KMS-11 (cell line): Measurements from ENCODE around the gene C1orf21.

Source experiments
- H2AFZ ChIP-seq: fragments of 200-600 bp; sonication (generic); 2 replicates; pipeline ENCODE4 v1.6.1; 2016; ENCODE audit warnings: antibody characterized with exemption, mixed run types, low read depth
- H3K27ac ChIP-seq: fragments of 200-600 bp; sonication (generic); 2 replicates; pipeline ENCODE4 v1.6.1; 2016; ENCODE audit warnings: mild to moderate bottlenecking, mixed run types
- H3K27me3 ChIP-seq: fragments of 200-600 bp; sonication (generic); 2 replicates; pipeline ENCODE4 v1.6.1; 2017; ENCODE audit warnings: mild to moderate bottlenecking, low read depth, mixed run types, moderate library complexity; ENCODE audit not compliant: insufficient read depth
- H3K36me3 ChIP-seq: fragments of 200-600 bp; sonication (generic); 2 replicates; pipeline ENCODE4 v1.6.1; 2017; ENCODE audit warnings: mild to moderate bottlenecking, mixed run types; ENCODE audit not compliant: insufficient read depth
- H3K4me1 ChIP-seq: fragments of 200-600 bp; sonication (generic); 2 replicates; pipeline ENCODE4 v1.6.1; 2016; ENCODE audit warnings: mild to moderate bottlenecking, low read depth, mixed run types; ENCODE audit not compliant: poor library complexity, severe bottlenecking
- H3K4me2 ChIP-seq: fragments of 200-600 bp; sonication (generic); 2 replicates; pipeline ENCODE4 v1.7.0; 2016; ENCODE audit warnings: mild to moderate bottlenecking, mixed run types
- H3K4me3 ChIP-seq: fragments of 200-600 bp; sonication (generic); IDR thresholded peaks from 2 replicates; pipeline ENCODE4 v1.6.1; 2017; ENCODE audit warnings: low read depth, low read length, mixed read lengths; ENCODE audit not compliant: insufficient read depth
- H3K79me2 ChIP-seq: fragments of 200-600 bp; sonication (generic); 2 replicates; pipeline ENCODE4 v1.6.1; 2016; ENCODE audit warnings: low read depth, mixed run types; ENCODE audit not compliant: insufficient read depth
- H3K9ac ChIP-seq: fragments of 200-600 bp; sonication (generic); 2 replicates; pipeline ENCODE4 v1.6.1; 2016; ENCODE audit warnings: mild to moderate bottlenecking, mixed run types
- H4K20me1 ChIP-seq: fragments of 200-600 bp; sonication (generic); 2 replicates; pipeline ENCODE4 v1.6.1; 2016; ENCODE audit warnings: mild to moderate bottlenecking, mixed run types; ENCODE audit not compliant: insufficient read depth
- CTCF ChIP-seq: fragments of 200-600 bp; sonication (generic); conservative IDR thresholded peaks from 2 replicates; pipeline ENCODE4 v1.6.1; 2017; ENCODE audit warnings: low read depth, mild to moderate bottlenecking, antibody characterized with exemption, low read length, moderate library complexity, mixed read lengths

The C1orf21 gene

GRCh38 chr1:184660462-184661191 lies 273.8 kb downstream of the C1orf21 start:
- peaks cover 16% of the 10 kb centered on the region for H3K4me1 ChIP-seq
- H2AFZ ChIP-seq: no peak overlapping the region

GRCh38 chr1:184661801-184662200 lies 275.0 kb downstream of the C1orf21 start:
- Histone ChIP-seq H3K27ac (no peak overlapping the region), H4K20me1 (no peaks in the 10 kb centered on the region), H3K36me3 (no peaks in the 10 kb centered on the region), H2AFZ (no peak overlapping the region), H3K4me2 (no peak overlapping the region), H3K79me2 (no peaks in the 10 kb centered on the region), H3K4me1 (peaks cover 26% of the 10 kb centered on the region), H3K27me3 (no peaks in the 10 kb centered on the region), H3K9ac (no peak overlapping the region), H3K4me3 (no peak overlapping the region)
- TF ChIP-seq CTCF: no peak

More at GRCh38 chr1:184660462-184661191, 273.8 kb downstream of the C1orf21 start:
- Histone ChIP-seq H3K79me2 (no peaks in the 10 kb centered on the region), H3K36me3 (no peaks in the 10 kb centered on the region), H3K9ac (no peak overlapping the region), H3K27me3 (no peaks in the 10 kb centered on the region), H4K20me1 (no peaks in the 10 kb centered on the region), H3K27ac (no peak overlapping the region), H3K4me2 (peak overlapping the region; percentile 23; the same call in 1 of the 2 replicates), H3K4me3 (no peak overlapping the region)
- TF ChIP-seq CTCF: no peak

- peaks cover 25% of the 10 kb centered on the region for H3K4me1 ChIP-seq
- no peaks in the 10 kb centered on the region for H3K79me2 ChIP-seq
- no peak for TF ChIP-seq CTCF
- no peak overlapping the region for H3K9ac ChIP-seq
- no peak overlapping the region for H2AFZ ChIP-seq
- no peaks in the 10 kb centered on the region for H3K27me3 ChIP-seq
- H3K4me3 ChIP-seq: no peak overlapping the region
- H3K36me3 ChIP-seq: no peaks in the 10 kb centered on the region
- H3K27ac ChIP-seq: no peak overlapping the region
- no peaks in the 10 kb centered on the region for H4K20me1 ChIP-seq
- no peak overlapping the region for H3K4me2 ChIP-seq
These were observed 277.3 kb downstream of the C1orf21 start for GRCh38 chr1:184664042-184664660.

GRCh38 chr1:184664661-184665060 lies 277.8 kb downstream of the C1orf21 start:
- TF ChIP-seq CTCF: no peak
- no peak overlapping the region for H3K4me2 ChIP-seq

More at GRCh38 chr1:184664661-184665060, 277.8 kb downstream of the C1orf21 start:
- Histone ChIP-seq H3K36me3 (no peaks in the 10 kb centered on the region), H3K4me1 (peaks cover 20% of the 10 kb centered on the region), H3K79me2 (no peaks in the 10 kb centered on the region), H4K20me1 (no peaks in the 10 kb centered on the region), H2AFZ (no peak overlapping the region), H3K4me3 (no peak overlapping the region), H3K27me3 (no peaks in the 10 kb centered on the region), H3K27ac (no peak overlapping the region), H3K9ac (no peak overlapping the region)
